Testis (tissue), 3 donors: Measurements from ENCODE around the gene CDK2AP2. TPM values are rescaled to one million over a fixed set of nuclear protein-coding genes. Genes with fewer than 3 reads are reported as not detected.

Experiments used
- DNase-seq: peaks from one replicate; pipeline ENCODE4 v3.0.0-alpha.2; 2019
- H3K27ac ChIP-seq, 2 donors: fragments of 200-600 bp; sonication (generic); one replicate each; pipeline ENCODE4 v1.5.1; 2019
- H3K27me3 ChIP-seq: fragments of 200-600 bp; sonication (generic); one replicate; pipeline ENCODE4 v1.5.1; 2019
- H3K36me3 ChIP-seq: fragments of 200-600 bp; sonication (generic); one replicate; pipeline ENCODE4 v1.5.1; 2017; ENCODE audit warnings: low read depth; ENCODE audit errors: missing control alignments
- H3K4me1 ChIP-seq: fragments of 200-600 bp; sonication (generic); one replicate; pipeline ENCODE4 v1.5.1; 2019
- H3K4me3 ChIP-seq, 2 donors: fragments of 200-600 bp; sonication (generic); one replicate each; pipeline ENCODE4 v1.5.1; 2017 to 2019
- H3K9me3 ChIP-seq: fragments of 200-600 bp; sonication (generic); one replicate; pipeline ENCODE4 v1.5.1; 2017
- CTCF ChIP-seq, 3 experiments: fragments of 450-650 bp in 2 of 3; fragments of 200-600 bp in 1 of 3; sonication (generic) in 1 of 3; IDR thresholded peaks; one replicate each; pipeline ENCODE4 v1.5.1; 2016 to 2019; ENCODE audit warnings: antibody characterized with exemption in 3 of 3, mild to moderate bottlenecking in 2 of 3, moderate library complexity in 1 of 3
- POLR2A ChIP-seq: fragments of 450-650 bp; IDR thresholded peaks from one replicate; pipeline ENCODE4 v1.6.1; 2017; ENCODE audit warnings: antibody characterized with exemption, mild to moderate bottlenecking, moderate library complexity
- WGBS, 2 donors: methylation state at CpG; one replicate each; pipeline ENCODE4 v1.1.5; 2018; 5-methylcytosine and 5-hydroxymethylcytosine counted together
- intact Hi-C: fragments of 100-400 bp; cut with DNase I; formaldehyde crosslinking; loops from one replicate; pipeline ENCODE4 v1.15.1; 2023; ENCODE audit warnings: low total_unique reads
- polyA plus RNA-seq: library from polyadenylated mRNA; stranded (reverse); fragments of 350-450 nt; fragmentation: Illumina TruSeq; extraction: RNeasy Lipid Tissue Mini Kit (QIAGEN cat#74804); gene quantifications from one replicate; pipeline ENCODE4 v1.2.3, GENCODE V29; 2014; ENCODE audit warnings: low read depth, low replicate concordance; ENCODE audit not compliant: insufficient read depth
- total RNA-seq, 2 donors: library from RNA; depleted of rRNA; stranded (reverse); fragments of >200 nt; gene quantifications; one replicate each; pipeline ENCODE4 v1.2.3, GENCODE V29; 2016

The CDK2AP2 gene
- total and polyA plus RNA-seq, 3 donors from 2014 or later: 20.9 to 38.0 (median 26.4) TPM

- DNase-seq: no peak
- Histone ChIP-seq H3K9me3 (no peaks in the 10 kb centered on the region), H3K27me3 (no peaks in the 10 kb centered on the region), H3K4me3 (no peak overlapping the region), H3K27ac (no peak overlapping the region), H3K36me3 (no peaks in the 10 kb centered on the region), H3K4me1 (no peaks in the 10 kb centered on the region)
- intact Hi-C loops: no loop called here
- 79 to 84% methylated on average over 10 of the region's 10 CpGs for WGBS, 2 donors
- no peak for TF ChIP-seq CTCF (IDR thresholded peaks at IDR 0.05)
- TF ChIP-seq POLR2A: no peak
These were observed 14.0 kb upstream of the CDK2AP2 start for GRCh38 chr11:67521924-67522323.

GRCh38 chr11:67520856-67521824 is 13.2 kb upstream of the CDK2AP2 start:
- no peak for DNase-seq

GRCh38 chr11:67519726-67520125 is 11.8 kb upstream of the CDK2AP2 start:
- H3K9me3 ChIP-seq: no peaks in the 10 kb centered on the region
- H3K27me3 ChIP-seq: no peaks in the 10 kb centered on the region
- TF ChIP-seq CTCF (IDR thresholded peaks at IDR 0.05) (no peak), POLR2A (no peak)
- no peaks in the 10 kb centered on the region for H3K4me1 ChIP-seq
- H3K4me3 ChIP-seq: no peak overlapping the region
- H3K36me3 ChIP-seq: no peaks in the 10 kb centered on the region
- H3K27ac ChIP-seq: no peak overlapping the region
- no peak for DNase-seq
- WGBS, 2 donors: 65 to 74% methylated on average over 12 to 29 of the region's 32 CpGs
- intact Hi-C loops: no loop called here

More at GRCh38 chr11:67520856-67521824, 13.2 kb upstream of the CDK2AP2 start:
- Histone ChIP-seq H3K36me3 (no peaks in the 10 kb centered on the region), H3K27ac (no peak overlapping the region), H3K27me3 (no peaks in the 10 kb centered on the region), H3K4me3 (no peak overlapping the region), H3K9me3 (no peaks in the 10 kb centered on the region), H3K4me1 (no peaks in the 10 kb centered on the region)
- intact Hi-C loops: no loop called here
- TF ChIP-seq CTCF (IDR thresholded peaks at IDR 0.05) (no peak), POLR2A (no peak)
- WGBS, 2 donors: 86 to 91% methylated on average over 13 to 16 of the region's 16 CpGs

GRCh38 chr11:67517784-67518552 is 10.0 kb upstream of the CDK2AP2 start:
- WGBS, 2 donors: 76 to 81% methylated on average over 7 to 10 of the region's 10 CpGs
- intact Hi-C loops: no loop called here
- Histone ChIP-seq H3K9me3 (no peaks in the 10 kb centered on the region), H3K4me1 (no peaks in the 10 kb centered on the region), H3K4me3 (no peak overlapping the region), H3K27me3 (no peaks in the 10 kb centered on the region), H3K27ac (no peak overlapping the region), H3K36me3 (no peaks in the 10 kb centered on the region)
- no peak for TF ChIP-seq POLR2A
- TF ChIP-seq CTCF (IDR thresholded peaks at IDR 0.05): no peak
- no peak for DNase-seq
